H9 (cell line): Measurements from ENCODE around the gene VAV3. TPM values are rescaled to one million over a fixed set of nuclear protein-coding genes. Genes with fewer than 3 reads are reported as not detected.

ENCODE experiments used
- DNase-seq: peaks from one replicate; pipeline ENCODE4 v3.0.0-alpha.2; 2017
- H2AFZ ChIP-seq: one replicate; pipeline ENCODE4 v1.6.1; 2013; ENCODE audit warnings: mild to moderate bottlenecking, low read length, control low read depth, moderate library complexity
- H2AK5ac ChIP-seq: 2 replicates; pipeline ENCODE4 v1.6.1; 2013; ENCODE audit warnings: low read length, control low read depth, mixed read lengths; ENCODE audit not compliant: insufficient read length
- H2BK120ac ChIP-seq: one replicate; pipeline ENCODE4 v1.6.1; 2013; ENCODE audit warnings: low read depth, mild to moderate bottlenecking, low read length, control low read depth, inconsistent platforms; ENCODE audit not compliant: poor library complexity, severe bottlenecking
- H2BK12ac ChIP-seq: 2 replicates; pipeline ENCODE4 v1.6.1; 2013; ENCODE audit warnings: low read length, control low read depth, mixed read lengths, low read depth; ENCODE audit not compliant: insufficient read length
- H2BK15ac ChIP-seq: 2 replicates; pipeline ENCODE4 v1.6.1; 2013; ENCODE audit warnings: low read depth, low read length, control low read depth
- H2BK20ac ChIP-seq: one replicate; pipeline ENCODE4 v1.6.1; 2013; ENCODE audit warnings: low read depth, mild to moderate bottlenecking, low read length, control low read depth, inconsistent platforms; ENCODE audit not compliant: poor library complexity, severe bottlenecking
- H2BK5ac ChIP-seq: 2 replicates; pipeline ENCODE4 v1.6.1; 2013; ENCODE audit warnings: low read length, control low read depth, mixed read lengths; ENCODE audit not compliant: insufficient read length
- H3K14ac ChIP-seq: 2 replicates; pipeline ENCODE4 v1.6.1; 2013; ENCODE audit warnings: low read length, control low read depth; ENCODE audit not compliant: insufficient read depth
- H3K18ac ChIP-seq: 2 replicates; pipeline ENCODE4 v1.6.1; 2013; ENCODE audit warnings: low read depth, mild to moderate bottlenecking, mixed read lengths, low read length, control low read depth; ENCODE audit not compliant: insufficient read length
- H3K23ac ChIP-seq: 2 replicates; pipeline ENCODE4 v1.6.1; 2013; ENCODE audit warnings: low read length, control low read depth, mixed read lengths, low read depth; ENCODE audit not compliant: insufficient read length
- H3K23me2 ChIP-seq: 2 replicates; pipeline ENCODE4 v1.6.1; 2013; ENCODE audit warnings: low read depth, mild to moderate bottlenecking, mixed read lengths, low read length, control low read depth; ENCODE audit not compliant: insufficient read length, poor library complexity, severe bottlenecking
- H3K27ac ChIP-seq: 2 replicates; pipeline ENCODE4 v1.5.1; 2013; ENCODE audit warnings: low read length, control low read depth, mixed read lengths, low read depth; ENCODE audit not compliant: insufficient read length
- H3K27me3 ChIP-seq: 2 replicates; pipeline ENCODE4 v1.6.1; 2013; ENCODE audit warnings: low read length, control low read depth, inconsistent platforms; ENCODE audit not compliant: insufficient read depth
- H3K4ac ChIP-seq: 2 replicates; pipeline ENCODE4 v1.6.1; 2013; ENCODE audit warnings: low read depth, mild to moderate bottlenecking, control low read depth, inconsistent platforms, low read length, moderate library complexity
- H3K4me1 ChIP-seq: 2 replicates; pipeline ENCODE4 v1.6.1; 2013; ENCODE audit warnings: low read length, control low read depth, inconsistent platforms; ENCODE audit not compliant: insufficient read depth
- H3K4me2 ChIP-seq: 2 replicates; pipeline ENCODE4 v1.6.1; 2013; ENCODE audit warnings: low read length, control low read depth, mixed read lengths; ENCODE audit not compliant: insufficient read length, insufficient read depth
- H3K56ac ChIP-seq: 2 replicates; pipeline ENCODE4 v1.6.1; 2013; ENCODE audit warnings: low read depth, mild to moderate bottlenecking, mixed read lengths, low read length, control low read depth; ENCODE audit not compliant: insufficient read length
- H3K79me1 ChIP-seq: 2 replicates; pipeline ENCODE4 v1.6.1; 2013; ENCODE audit warnings: low read depth, mild to moderate bottlenecking, moderate library complexity, low read length, control low read depth, inconsistent platforms; ENCODE audit not compliant: insufficient read depth, poor library complexity, severe bottlenecking
- H3K79me2 ChIP-seq: 2 replicates; pipeline ENCODE4 v1.6.1; 2013; ENCODE audit warnings: low read length, control low read depth, inconsistent platforms; ENCODE audit not compliant: insufficient read depth
- H3K9ac ChIP-seq: 2 replicates; pipeline ENCODE4 v1.6.1; 2013; ENCODE audit warnings: low read length, control low read depth, mixed read lengths; ENCODE audit not compliant: insufficient read length; ENCODE audit errors: extremely low read depth
- H3K9me3 ChIP-seq: one replicate; pipeline ENCODE4 v1.6.1; 2013; ENCODE audit warnings: low read depth, low read length, inconsistent platforms; ENCODE audit not compliant: control insufficient read depth
- H3T11ph ChIP-seq: one replicate; pipeline ENCODE4 v1.6.1; 2013; ENCODE audit warnings: mild to moderate bottlenecking, low read length, control low read depth, inconsistent platforms
- H4K20me1 ChIP-seq: one replicate; pipeline ENCODE4 v1.6.1; 2013; ENCODE audit not compliant: control insufficient read depth, insufficient read length, insufficient read depth
- H4K5ac ChIP-seq: 2 replicates; pipeline ENCODE4 v1.6.1; 2013; ENCODE audit warnings: low read depth, mild to moderate bottlenecking, mixed read lengths, low read length, control low read depth; ENCODE audit not compliant: insufficient read length
- H4K8ac ChIP-seq: replicated peaks from 2 replicates; pipeline ENCODE4 v1.6.1; 2013; ENCODE audit warnings: low read length, control low read depth, mixed read lengths, low read depth; ENCODE audit not compliant: insufficient read length
- H4K91ac ChIP-seq: 2 replicates; pipeline ENCODE4 v1.6.1; 2013; ENCODE audit warnings: low read depth, mild to moderate bottlenecking, moderate library complexity, mixed read lengths, low read length, control low read depth; ENCODE audit not compliant: insufficient read length
- H3K27ac Mint-ChIP-seq, 3 experiments: 2 replicates in 2 of 3; 3 replicates in 1 of 3; pipeline ENCODE4 v1.8.0; 2020 to 2021; ENCODE audit warnings: mixed read lengths in 3 of 3, mild to moderate bottlenecking in 1 of 3, moderate library complexity in 1 of 3
- H3K27me3 Mint-ChIP-seq: 2 replicates; pipeline ENCODE4 v1.8.0; 2021; ENCODE audit warnings: low read depth, mild to moderate bottlenecking, moderate library complexity, mixed read lengths
- H3K36me3 Mint-ChIP-seq, 3 experiments: 2 replicates in 2 of 3; 3 replicates in 1 of 3; pipeline ENCODE4 v1.8.0; 2020 to 2021; ENCODE audit warnings: low read depth in 3 of 3, mixed read lengths in 3 of 3; ENCODE audit not compliant: insufficient read depth in 1 of 3
- H3K4me1 Mint-ChIP-seq, 2 experiments: 2 replicates each; pipeline ENCODE4 v1.8.0; 2020; ENCODE audit warnings: mixed read lengths in 2 of 2
- H3K4me3 Mint-ChIP-seq, 2 experiments: 2 replicates in 1 of 2; 3 replicates in 1 of 2; pipeline ENCODE4 v1.8.0; 2020 to 2021; ENCODE audit warnings: mild to moderate bottlenecking in 2 of 2, mixed read lengths in 2 of 2, moderate library complexity in 1 of 2
- H3K9me3 Mint-ChIP-seq, 2 experiments: 2 replicates in 1 of 2; 3 replicates in 1 of 2; pipeline ENCODE4 v1.8.0; 2020; ENCODE audit warnings: mild to moderate bottlenecking in 2 of 2, mixed read lengths in 2 of 2, moderate library complexity in 1 of 2
- WGBS: extraction: QIAGEN DNeasy Blood & Tissue Kit; methylation state at CpG from one replicate; pipeline ENCODE4 v1.1.7; 2013; ENCODE audit warnings: missing lambda C conversion rate, low lambda C conversion rate, mixed read lengths; ENCODE audit not compliant: insufficient read length; ENCODE audit errors: extremely low coverage; 5-methylcytosine and 5-hydroxymethylcytosine counted together
- total RNA-seq: library from RNA; stranded (reverse); gene quantifications from 2 replicates; pipeline ENCODE4 v1.2.1, GENCODE V29; 2021
- TF ChIP-seq, protein P1 (sequence below): fragments of 200-600 bp; sonication (generic); conservative IDR thresholded peaks from 3 replicates; pipeline ENCODE4 v1.8.0; 2021; ENCODE audit warnings: antibody characterized with exemption, mild to moderate bottlenecking

The VAV3 gene
- total RNA-seq, 1 experiment from 2014 or later = 5.1 TPM

DNA sequence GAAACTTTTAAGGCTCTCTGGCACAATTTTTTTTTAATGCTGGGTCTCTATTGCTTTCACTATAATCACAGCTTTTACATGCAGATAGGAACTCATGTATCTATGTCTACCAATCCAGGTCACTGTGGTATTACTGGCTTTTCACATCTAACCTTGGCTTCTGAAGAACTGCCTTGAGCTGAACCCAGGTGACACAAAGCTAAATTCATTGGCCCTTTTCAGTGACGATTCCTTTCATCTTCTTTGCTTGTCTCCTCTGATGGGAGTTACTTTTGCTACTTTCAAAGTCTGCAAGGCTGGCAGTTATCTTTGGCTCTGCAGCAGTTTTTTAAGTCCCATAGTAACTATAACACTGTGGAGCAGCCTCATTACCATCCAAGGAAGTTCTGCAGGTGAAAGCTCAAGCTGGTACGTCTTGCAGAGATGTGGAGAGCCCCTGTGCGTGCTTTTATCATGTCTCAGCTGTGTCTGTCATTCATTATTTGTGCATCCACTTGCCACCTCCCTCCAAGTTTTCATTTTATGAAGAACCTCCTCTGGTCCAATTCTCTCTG lies 364.3 kb downstream of the VAV3 start:
- Mint-ChIP-seq H3K4me1 (peaks cover 3 to 5% of the 10 kb centered on the region in 2 experiments; a peak in 2 of 4 replicates), H3K36me3 (no peaks in the 10 kb centered on the region), H3K27me3 (no peaks in the 10 kb centered on the region; the same call in 1 of the 2 replicates), H3K9me3 (no peaks in the 10 kb centered on the region), H3K27ac (no peak overlapping the region), H3K4me3 (no peak overlapping the region)
- Histone ChIP-seq H2BK12ac (no peak overlapping the region), H3K27ac (no peak overlapping the region), H3K9me3 (no peaks in the 10 kb centered on the region), H4K8ac (no peak overlapping the region), H3K23ac (no peak overlapping the region), H3K4me1 (no peaks in the 10 kb centered on the region; the same call in 1 of the 2 replicates), H3K27me3 (no peaks in the 10 kb centered on the region), H4K5ac (no peak overlapping the region), H3K4ac (no peak overlapping the region), H3T11ph (no peak overlapping the region), H3K79me1 (no peaks in the 10 kb centered on the region), H2BK120ac (no peak overlapping the region), H2AFZ (no peak overlapping the region), H3K56ac (no peak overlapping the region), H4K91ac (no peak overlapping the region), H2BK15ac (no peak overlapping the region), H2BK5ac (no peak overlapping the region), H3K4me2 (no peak overlapping the region), H3K79me2 (no peaks in the 10 kb centered on the region), H3K9ac (no peak overlapping the region), H2BK20ac (no peak overlapping the region), H2AK5ac (no peak overlapping the region), H3K23me2 (no peaks in the 10 kb centered on the region), H4K20me1 (no peaks in the 10 kb centered on the region), H3K14ac (no peak overlapping the region), H3K18ac (no peak overlapping the region)
- WGBS = no CpG with 5 or more reads among the region's 3 CpGs
- TF ChIP-seq, protein P1, sequence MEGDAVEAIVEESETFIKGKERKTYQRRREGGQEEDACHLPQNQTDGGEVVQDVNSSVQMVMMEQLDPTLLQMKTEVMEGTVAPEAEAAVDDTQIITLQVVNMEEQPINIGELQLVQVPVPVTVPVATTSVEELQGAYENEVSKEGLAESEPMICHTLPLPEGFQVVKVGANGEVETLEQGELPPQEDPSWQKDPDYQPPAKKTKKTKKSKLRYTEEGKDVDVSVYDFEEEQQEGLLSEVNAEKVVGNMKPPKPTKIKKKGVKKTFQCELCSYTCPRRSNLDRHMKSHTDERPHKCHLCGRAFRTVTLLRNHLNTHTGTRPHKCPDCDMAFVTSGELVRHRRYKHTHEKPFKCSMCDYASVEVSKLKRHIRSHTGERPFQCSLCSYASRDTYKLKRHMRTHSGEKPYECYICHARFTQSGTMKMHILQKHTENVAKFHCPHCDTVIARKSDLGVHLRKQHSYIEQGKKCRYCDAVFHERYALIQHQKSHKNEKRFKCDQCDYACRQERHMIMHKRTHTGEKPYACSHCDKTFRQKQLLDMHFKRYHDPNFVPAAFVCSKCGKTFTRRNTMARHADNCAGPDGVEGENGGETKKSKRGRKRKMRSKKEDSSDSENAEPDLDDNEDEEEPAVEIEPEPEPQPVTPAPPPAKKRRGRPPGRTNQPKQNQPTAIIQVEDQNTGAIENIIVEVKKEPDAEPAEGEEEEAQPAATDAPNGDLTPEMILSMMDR = no peak
- DNase-seq = no peak
